HG02840 (cell line): ENCODE measurements around the gene KRTAP9-3.
"Not testable (repeated sequence)": the region's sequence is repeated elsewhere in the genome, so short reads cannot be mapped to it uniquely, and the experiment has no call there.

Source experiments
- ATAC-seq: cut with Tn5 transposase; IDR thresholded peaks from one replicate; pipeline ENCODE4 v1.9.1; 2021; ENCODE audit warnings: mild to moderate bottlenecking, moderate library complexity, moderate number of reproducible peaks; ENCODE audit not compliant: unreplicated experiment, low FRiP score

The KRTAP9-3 gene

DNA sequence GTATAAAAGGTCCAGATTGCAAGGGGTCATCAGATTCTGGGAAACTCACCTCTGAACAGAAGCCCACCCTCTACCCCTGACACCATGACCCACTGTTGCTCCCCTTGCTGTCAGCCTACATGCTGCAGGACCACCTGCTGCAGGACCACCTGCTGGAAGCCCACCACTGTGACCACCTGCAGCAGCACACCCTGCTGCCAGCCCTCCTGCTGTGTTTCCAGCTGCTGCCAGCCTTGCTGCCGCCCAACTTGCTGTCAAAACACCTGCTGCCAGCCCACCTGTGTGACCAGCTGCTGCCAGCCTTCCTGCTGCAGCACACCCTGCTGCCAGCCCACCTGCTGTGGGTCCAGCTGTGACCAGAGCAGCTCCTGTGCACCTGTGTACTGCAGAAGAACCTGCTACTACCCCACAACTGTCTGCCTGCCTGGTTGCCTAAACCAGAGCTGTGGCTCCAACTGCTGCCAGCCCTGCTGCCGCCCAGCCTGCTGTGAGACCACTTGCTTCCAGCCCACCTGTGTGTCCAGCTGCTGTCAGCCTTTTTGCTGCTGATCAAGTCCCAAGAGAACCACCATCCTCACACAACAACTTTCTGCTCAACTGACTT lies 17.5 kb downstream of the KRTAP9-3 start, which contains the start of gene KRTAP9-4:
Gene KRTAP9-4 (plus strand): TSS at position 51 of the 604 bp plus-strand sequence. CDS start 34 bp downstream, at position 85.
- ATAC-seq: not testable (repeated sequence)

DNA sequence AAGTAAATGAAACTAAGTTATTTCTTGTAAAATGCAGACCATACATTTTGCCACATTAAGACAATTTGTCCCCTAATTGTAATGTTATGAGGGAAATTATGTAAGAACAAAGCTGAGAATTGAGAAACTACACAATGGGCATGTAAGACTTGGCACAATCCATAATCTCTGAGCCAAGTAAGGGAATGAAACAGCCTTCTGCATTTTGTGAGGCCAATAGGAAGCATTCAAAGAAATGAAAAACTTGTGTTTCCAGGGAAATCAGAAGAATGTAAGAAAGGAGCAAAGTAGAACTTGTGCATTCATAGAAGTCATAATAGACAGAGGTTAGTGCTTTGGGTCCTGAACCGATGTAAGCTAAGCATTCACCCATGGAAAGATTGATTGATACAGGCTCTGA lies 19.0 kb downstream of the KRTAP9-3 start:
- ATAC-seq: no peak

DNA sequence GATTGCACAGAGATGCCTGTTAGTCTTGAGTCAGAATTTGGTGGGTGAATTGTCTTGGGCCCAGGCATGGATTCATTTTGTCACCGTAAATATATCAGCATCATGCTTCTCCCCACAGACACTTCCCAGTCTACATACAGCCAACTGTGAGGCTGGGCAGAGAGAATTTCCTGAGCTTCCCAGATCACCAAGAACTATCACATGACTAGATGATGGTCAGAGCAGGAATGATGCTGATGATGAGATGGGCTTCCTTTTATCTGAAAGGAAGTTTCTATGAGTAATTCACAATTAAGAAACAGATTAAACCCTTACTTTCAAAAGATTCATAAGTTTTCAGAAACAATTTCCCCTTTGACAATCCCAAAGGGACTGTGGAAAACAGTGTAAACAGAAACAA lies 22.6 kb downstream of the KRTAP9-3 start:
- ATAC-seq: no peak

DNA sequence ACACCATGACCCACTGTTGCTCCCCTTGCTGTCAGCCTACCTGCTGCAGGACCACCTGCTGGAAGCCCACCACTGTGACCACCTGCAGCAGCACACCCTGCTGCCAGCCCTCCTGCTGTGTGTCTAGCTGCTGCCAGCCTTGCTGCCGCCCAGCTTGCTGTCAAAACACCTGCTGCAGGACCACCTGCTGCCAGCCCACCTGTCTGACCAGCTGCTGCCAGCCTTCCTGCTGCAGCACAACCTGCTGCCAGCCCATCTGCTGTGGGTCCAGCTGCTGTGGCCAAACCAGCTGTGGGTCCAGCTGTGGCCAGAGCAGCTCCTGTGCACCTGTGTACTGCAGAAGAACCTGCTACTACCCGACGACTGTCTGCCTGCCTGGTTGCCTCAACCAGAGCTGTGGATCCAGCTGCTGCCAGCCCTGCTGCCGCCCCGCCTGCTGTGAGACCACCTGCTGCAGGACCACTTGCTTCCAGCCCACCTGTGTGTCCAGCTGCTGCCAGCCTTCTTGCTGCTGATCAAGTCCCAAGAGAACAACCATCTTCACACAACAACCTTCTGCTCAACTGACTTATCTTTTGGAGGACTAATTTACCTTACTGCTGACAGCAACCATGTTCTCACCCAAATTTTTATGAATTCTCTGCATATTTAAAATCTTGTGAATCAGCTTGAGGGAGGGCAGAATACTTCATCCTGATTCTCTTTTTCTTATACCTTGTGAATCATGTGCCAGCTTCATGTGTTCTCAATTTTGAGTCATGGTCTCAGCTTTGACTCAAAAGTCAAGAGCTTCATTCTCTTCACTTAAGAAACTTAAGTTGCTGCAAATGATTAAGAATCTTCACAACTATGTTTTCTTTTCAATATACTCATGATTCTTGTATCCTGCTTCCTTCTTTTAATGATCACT lies 23.4 kb downstream of the KRTAP9-3 start, which contains the start of gene KRTAP9-9:
Gene KRTAP9-9 (plus strand): TSS at position 4 of the 910 bp plus-strand sequence.
- not testable (repeated sequence) for ATAC-seq

DNA sequence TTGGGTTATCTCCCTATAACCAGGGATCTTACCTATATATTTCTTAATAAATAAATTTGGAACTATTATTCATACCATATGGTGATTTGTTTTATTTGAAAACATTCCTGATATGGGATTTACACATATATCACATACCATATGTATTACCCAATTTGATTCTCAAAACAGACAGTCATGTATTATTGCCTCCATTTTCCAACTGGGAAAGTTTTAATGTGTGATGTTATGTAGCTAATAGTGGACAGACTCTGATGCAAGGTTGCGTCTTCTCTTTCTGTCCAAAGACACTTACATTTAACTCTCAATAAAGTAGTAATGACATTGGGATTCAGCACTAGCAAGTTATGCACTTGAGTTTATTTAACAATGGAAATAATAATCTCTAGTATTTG lies 24.0 kb downstream of the KRTAP9-3 start:
- no peak for ATAC-seq

DNA sequence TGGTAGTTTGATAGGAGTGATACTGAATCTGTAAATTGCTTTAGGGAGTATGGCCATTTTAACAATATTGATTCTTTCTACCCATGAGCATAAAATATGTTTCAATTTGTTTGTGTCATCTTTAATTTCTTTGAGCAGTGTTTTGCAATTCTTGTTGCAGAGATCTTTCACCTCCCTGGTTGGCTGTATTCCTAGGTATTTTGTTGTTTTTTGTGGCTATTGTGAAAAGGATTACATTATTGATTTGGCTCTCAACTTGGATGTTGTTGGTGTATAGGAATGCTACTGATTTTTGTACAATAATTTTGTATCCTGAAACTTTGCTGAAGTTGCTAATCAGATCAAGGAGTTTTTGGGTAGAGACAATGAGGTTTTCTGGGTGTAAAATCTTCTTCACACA lies 26.2 kb downstream of the KRTAP9-3 start:
- ATAC-seq: no peak

- ATAC-seq: no peak
These were observed 31.0 kb downstream of the KRTAP9-3 start for GRCh38 chr17:41263212-41263611.

DNA sequence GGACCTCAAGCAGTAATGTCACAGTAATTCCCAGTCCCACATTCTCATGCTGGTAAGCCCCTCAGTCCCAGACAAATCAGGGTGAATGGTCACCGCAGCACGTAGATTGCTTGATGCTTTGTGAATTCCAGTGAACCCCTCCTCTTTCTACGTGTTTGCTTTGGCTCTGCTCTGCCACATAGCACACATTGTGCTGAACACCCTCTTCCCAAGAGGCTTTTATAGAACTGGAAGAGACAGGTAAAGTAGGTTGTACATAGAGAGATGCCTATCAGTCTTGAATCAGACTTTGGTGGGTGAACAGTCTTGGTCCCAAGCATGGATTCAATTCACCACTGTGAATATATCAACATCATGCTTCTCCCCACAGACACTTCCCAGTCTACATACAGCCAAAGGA lies 32.4 kb downstream of the KRTAP9-3 start:
- ATAC-seq: no peak

GRCh38 chr17:41265078-41265477 lies 32.8 kb downstream of the KRTAP9-3 start, which contains the start of gene KRTAP9-6:
KRTAP9-6 (plus strand) TSS chr17:41265378; CDS start chr17:41265378, 0 bp downstream.
- no peak for ATAC-seq

DNA sequence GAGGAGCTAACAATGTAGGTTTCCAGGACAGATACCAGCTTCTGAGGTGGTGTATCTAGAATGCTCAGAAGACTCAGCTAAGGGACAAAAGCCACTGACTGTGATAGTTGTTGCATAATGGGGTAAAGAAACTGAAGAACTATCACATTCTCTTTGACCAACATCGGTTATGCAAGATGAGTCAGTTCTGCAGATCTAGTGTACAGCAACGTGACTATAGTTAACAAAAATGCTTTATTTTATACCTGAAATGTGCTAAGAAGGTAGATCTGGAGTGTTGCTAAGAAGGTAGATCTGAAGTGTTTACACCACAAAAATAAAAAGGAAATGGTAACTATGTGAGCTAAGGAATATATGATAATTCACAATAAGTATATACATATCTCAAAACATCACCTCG lies 35.5 kb downstream of the KRTAP9-3 start:
- ATAC-seq: no peak

GRCh38 chr17:41271323-41271722 lies 39.1 kb downstream of the KRTAP9-3 start:
- ATAC-seq: not testable (repeated sequence)

- ATAC-seq: no peak
These were observed 39.6 kb downstream of the KRTAP9-3 start for GRCh38 chr17:41271858-41272257.

- not testable (repeated sequence) for ATAC-seq
These were observed 43.5 kb downstream of the KRTAP9-3 start, which contains the start of gene KRTAP9-7 for GRCh38 chr17:41275648-41276190. KRTAP9-7 (plus strand) TSS chr17:41275698; CDS start chr17:41275698, 0 bp downstream.

DNA sequence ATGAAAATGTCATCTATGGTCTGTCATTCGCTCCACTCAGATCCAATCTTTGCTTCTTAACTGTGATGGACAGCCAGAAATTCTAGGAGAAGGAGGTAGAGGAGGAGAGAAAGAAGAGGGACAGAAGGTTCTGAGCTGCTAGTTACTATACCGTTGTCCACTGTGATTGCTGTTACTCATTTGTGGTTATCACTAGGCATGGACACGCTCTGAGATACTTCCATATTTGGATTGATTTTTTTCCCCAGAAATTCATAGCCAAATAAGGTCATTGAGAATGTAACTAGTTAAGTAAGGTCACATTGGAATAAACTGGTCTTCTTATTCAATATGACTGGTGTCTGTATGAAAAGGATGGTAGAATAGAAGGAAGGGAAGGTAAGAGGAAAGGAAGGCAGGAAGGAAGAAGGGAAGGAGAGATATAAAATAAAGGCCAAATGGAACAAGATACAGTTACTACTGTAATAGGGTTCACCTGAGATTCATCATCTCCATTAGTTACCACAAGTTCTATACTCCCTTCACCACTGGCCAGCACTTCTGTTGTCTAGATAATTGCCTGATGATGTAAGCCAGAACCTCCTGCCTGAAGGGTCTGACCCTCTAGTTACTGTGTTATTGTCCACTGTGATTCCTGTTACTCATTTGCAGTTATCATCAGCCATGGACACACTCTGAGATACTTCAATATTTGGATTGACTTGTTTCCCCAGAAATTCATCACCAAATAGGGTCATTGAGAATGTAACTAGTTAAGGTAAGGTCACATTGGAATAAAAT lies 46.1 kb downstream of the KRTAP9-3 start:
- ATAC-seq: no peak
